ENCODE data around the gene CRYBA4.
A peak's percentile ranks its signal among the peaks of the same experiment; 100 is the strongest.

The CRYBA4 gene

DNA sequence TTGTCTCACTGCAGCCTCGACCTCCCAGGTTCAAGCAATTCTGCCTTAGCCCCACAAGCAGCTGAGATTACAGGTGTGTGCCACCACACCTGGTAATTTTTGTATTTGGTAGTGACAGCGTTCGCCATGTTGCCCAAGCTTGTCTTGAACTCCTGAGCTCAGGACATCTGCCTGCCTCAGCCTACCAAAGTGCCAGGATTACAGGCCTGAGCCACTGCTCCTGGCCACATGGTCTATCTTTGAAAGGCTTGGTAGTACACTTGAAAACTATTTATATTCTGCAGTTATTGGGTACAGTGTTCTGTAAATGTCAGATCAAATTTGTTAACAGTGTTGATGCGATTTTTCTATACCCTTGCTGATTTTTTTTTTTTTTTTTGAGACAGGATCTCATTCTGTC is 9.5 kb downstream of the CRYBA4 start:
- no peak for DNase-seq

DNA sequence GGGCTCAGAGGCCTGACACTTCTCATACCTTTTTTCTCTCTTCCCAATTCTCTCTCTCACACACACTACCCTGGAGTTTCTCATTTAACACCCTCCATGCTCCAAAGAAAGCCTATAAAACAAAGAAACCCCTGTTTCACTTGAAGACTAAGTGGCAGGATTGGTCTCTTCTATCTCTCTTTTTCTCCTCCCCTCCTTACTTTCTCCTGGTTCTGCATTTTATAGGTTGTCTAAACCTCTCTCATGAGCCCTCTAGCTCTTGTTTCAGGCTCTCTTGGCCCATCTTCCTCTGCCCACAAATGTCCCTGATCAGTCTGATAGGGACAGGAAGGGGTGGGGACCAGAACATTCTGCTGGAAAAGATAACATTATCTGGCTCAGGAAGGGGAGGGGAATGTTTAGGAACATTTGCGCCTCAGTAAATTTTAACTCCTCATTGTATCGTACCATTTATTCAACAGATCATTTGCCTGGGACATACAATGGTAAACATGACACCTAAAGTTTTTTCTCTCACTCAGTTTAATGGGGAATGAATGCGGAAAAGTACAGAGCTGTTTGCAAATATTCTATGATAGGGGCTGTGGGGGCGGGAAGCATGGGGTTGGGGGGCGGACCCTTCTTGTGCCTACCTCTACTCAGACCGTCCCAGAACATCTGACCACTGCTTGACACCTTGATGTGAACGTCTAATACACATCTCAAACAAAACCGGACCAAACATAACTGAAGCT is 10.8 kb downstream of the CRYBA4 start:
- peak; percentile 97 for DNase-seq

DNA sequence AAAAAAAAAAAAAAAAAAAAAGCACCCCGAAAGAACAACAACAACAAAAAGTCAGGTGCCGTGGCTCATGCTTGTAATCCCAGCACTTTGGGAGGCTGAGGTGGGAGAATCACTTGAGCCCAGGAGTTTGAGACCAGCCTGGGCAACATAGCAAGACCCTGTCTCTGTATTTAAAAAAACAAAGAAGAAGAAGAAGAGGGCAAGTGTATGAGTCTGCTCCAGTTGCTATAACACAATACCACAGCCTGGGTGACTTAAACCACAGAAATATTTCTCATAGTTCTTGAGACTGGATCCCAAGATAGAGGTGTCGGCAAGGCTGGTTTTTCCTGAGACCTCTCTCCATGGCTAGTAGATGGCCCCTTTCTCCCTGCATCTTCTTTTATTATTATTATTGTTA is 12.4 kb downstream of the CRYBA4 start:
- no peak for DNase-seq

DNA sequence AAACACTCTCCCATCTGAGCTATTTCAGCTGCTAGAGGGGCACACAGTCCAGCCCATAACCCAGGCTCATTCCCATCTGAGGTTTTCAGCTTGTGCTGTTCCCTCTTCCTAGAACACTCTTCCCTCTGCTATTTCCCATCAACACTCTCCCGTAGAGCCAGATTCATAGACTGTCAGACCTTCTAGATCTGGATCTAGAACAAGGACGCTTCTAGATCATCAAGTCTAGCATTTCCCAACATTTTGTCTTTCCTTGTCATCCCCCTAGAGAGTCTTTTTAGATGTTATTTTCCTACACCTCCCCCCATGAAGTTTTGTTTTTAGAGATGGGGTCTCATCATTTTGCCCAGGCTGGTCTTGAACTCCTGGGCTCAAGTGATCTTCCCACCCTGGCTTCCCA is 13.4 kb downstream of the CRYBA4 start:
- no peak for DNase-seq

DNA sequence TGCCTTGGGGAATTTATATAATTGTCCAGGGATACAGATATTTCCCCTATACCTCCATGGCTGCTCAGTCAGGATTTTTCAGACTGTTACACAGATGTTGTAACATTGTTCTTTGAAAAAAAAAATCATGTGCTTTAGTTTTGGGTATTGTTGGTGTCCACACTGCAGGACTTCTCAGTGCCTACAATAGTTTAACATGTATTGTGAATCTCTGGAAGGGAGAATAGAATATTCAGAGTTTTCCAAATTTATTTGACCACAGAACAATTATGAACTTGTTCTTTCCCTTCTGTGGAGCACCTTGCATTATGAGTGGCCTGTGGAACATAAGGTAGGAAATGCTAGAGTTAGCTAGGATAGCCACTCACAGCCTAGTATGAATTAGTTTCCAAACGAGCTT is 14.5 kb downstream of the CRYBA4 start:
- no peak for DNase-seq

- DNase-seq, result peak; percentile 84
These were observed 21.0 kb downstream of the CRYBA4 start for GRCh38 chr22:26642465-26643417.

- no peak for DNase-seq
These were observed 21.8 kb downstream of the CRYBA4 start for GRCh38 chr22:26643418-26644100.

DNA sequence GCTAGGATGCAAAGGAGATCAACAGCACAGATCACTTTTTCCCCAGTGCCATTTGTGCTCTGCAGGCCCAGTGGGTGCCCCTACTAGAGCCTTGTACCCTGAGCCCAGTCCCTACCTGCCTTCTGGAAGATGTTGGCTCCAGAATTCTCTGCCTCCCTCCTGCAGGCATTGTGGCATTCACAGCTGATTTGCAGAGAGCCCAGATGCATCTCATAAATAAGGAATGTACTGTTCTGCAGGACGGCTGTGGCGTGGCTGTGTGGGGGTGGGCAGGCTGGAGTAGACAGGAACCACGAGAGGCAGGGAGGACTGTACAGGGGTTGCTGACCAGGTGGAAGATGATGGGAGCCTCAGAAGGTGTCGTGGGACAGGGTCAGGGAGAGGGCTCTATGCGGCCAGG is 24.4 kb downstream of the CRYBA4 start:
- DNase-seq, result no peak

DNA sequence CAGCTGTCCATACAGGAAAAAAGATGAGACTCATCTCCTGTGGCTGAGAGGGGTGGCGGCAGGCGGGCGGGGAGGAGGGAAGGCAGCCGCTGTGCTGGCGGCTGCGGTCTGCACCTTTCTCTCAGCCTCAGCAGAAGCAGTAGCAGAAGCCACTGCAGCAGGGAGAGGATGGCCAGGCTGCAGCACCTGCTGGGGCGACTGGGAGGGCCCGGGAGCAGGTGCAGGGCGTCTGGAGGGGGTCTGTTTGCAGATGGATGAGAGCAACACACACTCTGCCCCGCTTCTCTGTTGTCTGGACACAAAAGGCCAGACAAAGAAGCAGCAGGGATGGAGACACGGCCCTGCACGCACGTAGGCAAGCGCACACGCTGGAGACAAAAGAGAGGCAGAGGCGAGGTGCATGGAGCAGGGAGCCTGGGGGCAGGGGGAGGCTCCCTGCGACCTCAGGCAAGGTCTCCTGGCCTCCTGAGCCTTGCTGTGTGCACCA is 26.3 kb downstream of the CRYBA4 start:
- peak; percentile 70 for DNase-seq

- DNase-seq, result peak; percentile 79
These were observed 27.0 kb downstream of the CRYBA4 start for GRCh38 chr22:26648528-26649388.

DNA sequence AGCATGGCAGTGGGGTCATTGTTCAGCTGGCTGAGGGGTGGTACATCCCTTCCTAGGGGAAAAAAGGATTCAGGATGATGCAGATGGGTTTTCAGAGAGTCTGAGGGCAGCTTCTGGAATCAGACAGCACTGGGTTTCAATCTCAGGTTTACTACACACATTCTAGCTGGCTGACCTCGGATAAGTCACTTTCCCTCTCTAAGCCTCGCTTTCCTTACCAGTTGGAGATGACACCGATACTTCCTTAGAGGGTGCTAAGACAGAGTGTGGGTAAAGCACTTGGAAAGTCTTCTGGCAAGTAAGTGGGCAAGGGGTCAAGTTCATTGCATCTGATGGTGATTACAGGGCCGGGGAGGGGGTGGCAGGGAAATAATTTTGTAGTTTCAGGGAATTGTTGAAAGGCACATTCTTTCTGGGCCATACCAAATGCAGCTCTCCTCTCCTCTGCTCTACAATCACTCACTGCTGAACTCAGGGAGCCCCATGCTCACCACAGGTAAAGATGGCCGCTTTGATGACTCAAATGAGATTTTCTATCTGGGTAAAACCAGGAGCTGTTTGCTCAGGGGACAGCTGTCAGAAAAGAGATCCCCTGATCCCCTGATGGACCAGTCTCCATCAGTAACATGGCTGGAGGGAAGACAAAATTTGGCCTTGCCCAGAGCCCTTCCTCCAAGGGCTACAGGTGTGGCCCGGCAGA is 29.1 kb downstream of the CRYBA4 start:
- no peak for DNase-seq

- no peak for DNase-seq
These were observed 30.1 kb downstream of the CRYBA4 start for GRCh38 chr22:26651815-26652214.

DNA sequence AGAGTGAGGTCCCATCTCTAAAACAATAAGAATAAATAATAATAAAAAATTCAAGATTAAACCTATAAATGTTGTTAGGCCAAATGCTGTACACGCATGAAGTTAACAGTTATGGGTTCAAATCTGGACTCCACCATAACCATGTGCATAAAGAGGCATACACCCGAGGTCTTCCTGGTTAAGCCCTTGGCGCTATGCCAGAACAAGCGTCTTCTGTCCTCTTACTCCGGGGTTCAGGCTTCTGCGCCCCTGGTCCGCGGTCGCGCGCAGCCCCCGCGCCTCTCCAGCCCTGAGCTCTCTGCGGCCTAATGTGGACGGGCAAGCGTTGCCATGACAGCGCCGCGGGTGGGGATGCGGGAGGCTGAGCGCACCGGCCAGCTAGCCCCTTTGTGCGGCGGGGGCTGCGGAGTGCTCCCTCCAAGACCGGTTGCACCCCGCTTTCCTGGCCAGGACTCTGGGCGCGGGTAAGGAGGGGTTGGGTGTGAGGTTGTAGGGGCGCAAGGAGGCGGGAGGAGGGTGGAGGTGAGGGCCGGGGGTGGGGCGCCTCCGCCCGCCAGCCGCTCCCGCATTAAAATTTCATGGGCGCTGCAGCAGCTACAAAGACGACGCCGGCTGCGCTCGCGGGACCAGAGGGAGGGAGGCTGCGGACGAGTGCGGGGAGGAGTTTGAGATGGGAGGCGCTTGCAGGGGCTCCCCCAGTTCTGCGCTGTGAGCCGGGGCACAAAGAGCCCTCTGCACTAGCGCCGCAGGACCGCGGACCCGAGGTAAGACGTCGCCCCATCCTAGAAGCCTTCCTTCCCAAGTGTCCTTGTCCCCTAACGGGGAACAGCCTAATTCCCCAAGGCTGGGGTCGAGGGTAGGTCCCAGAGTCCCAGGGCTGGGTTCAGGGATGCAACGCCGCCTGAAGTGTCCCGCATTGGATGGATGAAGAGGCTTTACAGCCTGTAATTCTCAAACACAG is 35.4 kb downstream of the CRYBA4 start, which contains the start of gene MIAT:
Gene MIAT, plus strand, starts transcription at position 698 of the 961 bp plus-strand sequence.
- peak; percentile 74 for DNase-seq

GRCh38 chr22:26658161-26658560 is 36.4 kb downstream of the CRYBA4 start:
- DNase-seq, result peak; percentile 48

GRCh38 chr22:26658671-26659478 is 37.1 kb downstream of the CRYBA4 start:
- DNase-seq, result peak; percentile 91

DNA sequence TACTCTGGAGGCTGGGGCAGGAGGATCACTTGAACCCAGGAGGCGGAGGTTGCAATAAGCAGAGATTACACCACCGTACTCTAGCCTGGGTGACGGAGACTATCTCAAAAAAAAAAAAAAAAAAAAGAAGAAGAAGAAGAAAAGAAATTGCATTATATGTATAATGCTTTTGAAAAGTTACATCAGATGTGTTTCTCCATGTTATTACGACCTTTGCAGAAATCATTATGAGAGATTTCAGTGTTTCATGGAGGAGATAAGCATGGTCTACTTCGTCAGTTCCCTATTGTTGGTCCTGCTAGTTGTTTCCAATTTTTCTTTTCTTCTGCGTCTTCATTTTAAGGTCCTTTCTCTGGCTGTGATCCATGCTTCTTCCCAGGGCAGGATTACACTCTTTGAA is 38.6 kb downstream of the CRYBA4 start:
- no peak for DNase-seq

DNA sequence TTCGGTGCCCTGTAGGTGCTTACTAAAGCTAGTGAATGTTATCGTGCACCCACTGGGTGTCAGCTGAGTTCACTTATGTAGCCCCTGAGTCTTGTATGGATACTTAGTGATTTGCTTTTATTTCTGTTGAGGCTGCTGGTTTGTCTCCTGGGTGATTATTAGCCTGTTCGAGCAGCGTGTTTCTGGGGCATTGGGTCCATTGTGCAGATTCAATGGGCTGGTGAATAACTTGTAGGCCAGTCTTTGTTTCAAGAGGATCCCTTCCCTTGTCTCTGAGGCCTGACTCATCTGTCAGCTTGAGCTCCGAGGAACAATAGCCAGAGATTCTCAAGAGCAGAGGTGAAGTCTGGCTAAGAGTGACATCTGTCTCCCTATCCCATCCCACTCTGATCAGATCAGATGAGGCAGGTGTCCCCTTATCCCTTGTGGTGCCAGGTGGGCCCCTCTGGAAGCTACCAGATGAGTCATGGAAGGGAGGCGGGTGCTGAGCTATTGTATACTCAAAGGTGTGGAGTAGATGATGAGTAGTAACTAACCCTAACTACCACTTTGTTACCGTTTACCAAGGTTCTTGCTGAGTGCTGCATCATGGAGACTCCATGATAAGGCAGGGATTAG is 39.3 kb downstream of the CRYBA4 start:
- DNase-seq, result no peak

GRCh38 chr22:26662160-26662559 is 40.4 kb downstream of the CRYBA4 start:
- no peak for DNase-seq

DNA sequence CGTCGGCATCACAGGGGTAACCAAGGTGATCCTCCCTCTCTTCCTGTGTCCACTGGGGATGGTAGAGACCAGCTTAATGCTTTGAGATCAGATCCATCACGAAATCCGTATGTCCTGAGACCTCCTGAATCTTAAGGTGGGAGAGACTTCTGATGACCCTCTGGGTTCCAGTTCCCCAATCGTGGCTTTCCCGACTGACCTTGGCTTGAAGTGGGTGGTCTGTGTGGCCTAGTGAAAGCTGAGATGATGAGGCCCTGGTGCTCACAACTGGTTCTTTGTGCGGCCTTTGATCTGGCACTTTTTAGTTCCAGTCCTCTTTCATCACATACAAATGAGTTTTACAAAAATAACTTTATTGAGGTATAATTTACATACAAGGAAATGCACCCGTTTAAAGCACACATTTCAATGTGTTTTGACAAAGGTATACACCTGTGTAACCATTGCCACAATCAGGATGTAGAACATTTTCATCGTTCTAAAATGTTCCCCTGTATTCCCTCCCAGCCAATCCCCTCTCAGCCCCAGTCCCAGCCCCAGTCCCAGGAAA is 41.7 kb downstream of the CRYBA4 start:
- DNase-seq, result no peak
